ENCODE measurements around the gene TMPRSS4. TPM values are rescaled to one million over a fixed set of nuclear protein-coding genes. Genes with fewer than 3 reads are reported as not detected.

The TMPRSS4 gene
- total RNA-seq, 1 donor from 2014 or later: not detected

DNA sequence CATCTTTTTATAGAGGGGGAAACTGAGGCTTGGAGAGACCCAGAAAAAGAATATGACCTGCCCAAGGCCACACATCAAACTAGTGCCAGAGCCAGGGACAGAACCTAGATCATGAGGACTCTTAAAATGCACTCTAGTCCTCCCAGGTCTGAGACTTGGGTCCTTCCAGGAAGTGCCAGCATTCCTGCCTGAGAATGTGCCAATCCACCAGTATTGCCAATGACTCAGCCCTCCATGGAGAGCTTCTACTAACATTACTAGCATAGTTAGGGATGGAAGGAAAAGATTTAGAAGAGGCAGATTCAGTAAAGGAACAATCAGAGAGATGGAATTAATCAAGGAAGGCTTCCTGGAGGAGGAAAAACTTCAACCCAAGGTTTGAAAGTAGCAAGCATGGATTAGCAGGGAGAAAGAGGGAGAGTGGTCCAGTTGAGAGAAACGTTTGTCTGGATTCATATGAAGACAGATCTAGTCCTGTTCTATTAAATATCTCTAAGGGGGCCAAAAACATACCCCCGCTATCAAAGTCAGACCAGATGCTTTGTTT is 30.0 kb downstream of the TMPRSS4 start:
- Mint-ChIP-seq H3K4me1 (ENCODE audit: low read depth) (no peaks in the 10 kb centered on the region), H3K27me3 (ENCODE audit: insufficient read depth) (peaks cover 16% of the 10 kb centered on the region), H3K9me3 (no peaks in the 10 kb centered on the region), H3K4me3 (no peak overlapping the region), H3K36me3 (ENCODE audit: low read depth) (no peaks in the 10 kb centered on the region), H3K27ac (no peak overlapping the region)
- DNase-seq (ENCODE audit: low spot score): no peak
- intact Hi-C loops (cut with micrococcal nuclease): no loop called here

- no peak for DNase-seq (ENCODE audit: low spot score)
- intact Hi-C loops (cut with micrococcal nuclease): no loop called here
- H3K27ac Mint-ChIP-seq: no peak overlapping the region
- H3K36me3 Mint-ChIP-seq (ENCODE audit: low read depth): no peaks in the 10 kb centered on the region
- H3K4me1 Mint-ChIP-seq (ENCODE audit: low read depth): no peaks in the 10 kb centered on the region
- H3K9me3 Mint-ChIP-seq: no peaks in the 10 kb centered on the region
- no peak overlapping the region for H3K4me3 Mint-ChIP-seq
- peaks cover 12% of the 10 kb centered on the region for H3K27me3 Mint-ChIP-seq (ENCODE audit: insufficient read depth)
Measured at GRCh38 chr11:118108513-118108912, 31.6 kb downstream of the TMPRSS4 start.

- Mint-ChIP-seq H3K4me3 (no peak overlapping the region), H3K9me3 (no peaks in the 10 kb centered on the region), H3K27me3 (ENCODE audit: insufficient read depth) (peaks cover 11% of the 10 kb centered on the region), H3K27ac (no peak overlapping the region), H3K36me3 (ENCODE audit: low read depth) (no peaks in the 10 kb centered on the region), H3K4me1 (ENCODE audit: low read depth) (peaks cover 3% of the 10 kb centered on the region)
- no peak for DNase-seq (ENCODE audit: low spot score)
- intact Hi-C loops (cut with micrococcal nuclease): no loop called here
Measured at GRCh38 chr11:118109231-118109630, 32.4 kb downstream of the TMPRSS4 start.

GRCh38 chr11:118111019-118111743 is 34.3 kb downstream of the TMPRSS4 start:
- peaks cover 11% of the 10 kb centered on the region for H3K4me1 Mint-ChIP-seq (ENCODE audit: low read depth)
- intact Hi-C loops (cut with micrococcal nuclease): no loop called here
- H3K36me3 Mint-ChIP-seq (ENCODE audit: low read depth): no peaks in the 10 kb centered on the region
- no peak overlapping the region for H3K4me3 Mint-ChIP-seq
- H3K9me3 Mint-ChIP-seq: no peaks in the 10 kb centered on the region
- no peak for DNase-seq (ENCODE audit: low spot score)
- H3K27me3 Mint-ChIP-seq (ENCODE audit: insufficient read depth): peaks cover 12% of the 10 kb centered on the region
- no peak overlapping the region for H3K27ac Mint-ChIP-seq

- H3K4me3 Mint-ChIP-seq: no peak overlapping the region
- peaks cover 11% of the 10 kb centered on the region for H3K4me1 Mint-ChIP-seq (ENCODE audit: low read depth)
- no peaks in the 10 kb centered on the region for H3K9me3 Mint-ChIP-seq
- H3K27me3 Mint-ChIP-seq (ENCODE audit: insufficient read depth): peaks cover 12% of the 10 kb centered on the region
- DNase-seq (ENCODE audit: low spot score): no peak
- no peak overlapping the region for H3K27ac Mint-ChIP-seq
- no peaks in the 10 kb centered on the region for H3K36me3 Mint-ChIP-seq (ENCODE audit: low read depth)
- intact Hi-C loops (cut with micrococcal nuclease): no loop called here
Measured at GRCh38 chr11:118111744-118112035, 34.8 kb downstream of the TMPRSS4 start.

DNA sequence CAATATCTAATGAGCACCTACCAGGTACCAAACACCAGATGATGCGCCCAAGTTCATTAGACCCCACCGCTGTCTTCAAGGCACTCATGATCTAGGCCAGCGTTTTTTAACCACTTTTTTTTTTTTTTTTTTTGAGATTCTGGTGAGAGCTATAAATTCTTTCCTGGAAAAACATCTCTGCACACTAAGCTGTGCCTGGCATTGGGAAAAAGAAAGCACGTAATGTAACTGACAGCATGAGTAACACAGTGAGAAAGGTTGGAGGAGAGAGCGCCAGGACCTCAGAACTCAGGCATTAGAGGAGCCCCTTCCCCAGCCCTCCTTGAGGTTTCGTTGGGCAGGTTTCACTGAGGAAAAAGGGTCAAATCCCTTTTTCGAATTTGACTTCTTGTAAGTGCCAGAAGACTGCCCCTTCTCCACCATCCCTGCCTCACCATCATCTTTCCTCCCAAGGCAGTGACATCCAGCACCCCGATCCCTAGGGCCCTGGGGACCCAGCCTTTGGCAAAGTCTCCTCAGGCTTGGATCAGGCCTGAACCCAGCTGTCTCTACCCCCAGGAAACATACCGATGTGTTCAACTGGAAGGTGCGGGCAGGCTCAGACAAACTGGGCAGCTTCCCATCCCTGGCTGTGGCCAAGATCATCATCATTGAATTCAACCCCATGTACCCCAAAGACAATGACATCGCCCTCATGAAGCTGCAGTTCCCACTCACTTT is 36.0 kb downstream of the TMPRSS4 start:
- peaks cover 18% of the 10 kb centered on the region for H3K4me1 Mint-ChIP-seq (ENCODE audit: low read depth)

DNA sequence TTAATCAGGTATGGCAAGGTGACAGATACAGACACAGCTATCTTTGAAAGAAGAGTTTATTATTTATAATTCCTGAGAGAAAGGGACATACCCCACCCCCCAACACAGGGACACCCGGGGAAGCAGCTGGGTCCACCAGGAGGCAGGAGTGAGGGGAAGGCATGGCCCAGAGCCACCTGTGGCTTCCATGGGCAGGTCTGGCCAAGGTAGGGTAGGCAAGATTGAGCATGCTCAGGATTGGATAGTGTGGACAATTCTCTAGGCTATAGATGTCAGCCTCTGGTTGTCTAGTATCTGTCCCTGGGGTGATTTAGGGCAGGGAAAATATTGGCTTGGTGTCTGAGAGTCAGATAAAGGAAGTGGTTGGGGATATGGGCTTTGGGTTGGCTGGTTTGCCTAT is 37.4 kb downstream of the TMPRSS4 start:
- H3K4me3 Mint-ChIP-seq: no peak overlapping the region
- intact Hi-C loops (cut with micrococcal nuclease): no loop called here
- peaks cover 15% of the 10 kb centered on the region for H3K27me3 Mint-ChIP-seq (ENCODE audit: insufficient read depth)
- no peaks in the 10 kb centered on the region for H3K9me3 Mint-ChIP-seq
- H3K36me3 Mint-ChIP-seq (ENCODE audit: low read depth): no peaks in the 10 kb centered on the region
- DNase-seq (ENCODE audit: low spot score): no peak
- no peak overlapping the region for H3K27ac Mint-ChIP-seq
- H3K4me1 Mint-ChIP-seq (ENCODE audit: low read depth): peaks cover 21% of the 10 kb centered on the region

More for the DNA sequence above, 36.0 kb downstream of the TMPRSS4 start:
- Mint-ChIP-seq H3K27me3 (ENCODE audit: insufficient read depth) (peaks cover 16% of the 10 kb centered on the region), H3K27ac (no peak overlapping the region), H3K4me3 (no peak overlapping the region), H3K9me3 (no peaks in the 10 kb centered on the region), H3K36me3 (ENCODE audit: low read depth) (no peaks in the 10 kb centered on the region)
- intact Hi-C loops (cut with micrococcal nuclease): no loop called here
- no peak for DNase-seq (ENCODE audit: low spot score)

GRCh38 chr11:118115048-118115447 is 38.2 kb downstream of the TMPRSS4 start:
- intact Hi-C loops (cut with micrococcal nuclease): no loop called here
- Mint-ChIP-seq H3K27ac (no peak overlapping the region), H3K36me3 (ENCODE audit: low read depth) (no peaks in the 10 kb centered on the region), H3K4me3 (no peak overlapping the region), H3K4me1 (ENCODE audit: low read depth) (peaks cover 21% of the 10 kb centered on the region), H3K27me3 (ENCODE audit: insufficient read depth) (peaks cover 15% of the 10 kb centered on the region), H3K9me3 (no peaks in the 10 kb centered on the region)
- no peak for DNase-seq (ENCODE audit: low spot score)

DNA sequence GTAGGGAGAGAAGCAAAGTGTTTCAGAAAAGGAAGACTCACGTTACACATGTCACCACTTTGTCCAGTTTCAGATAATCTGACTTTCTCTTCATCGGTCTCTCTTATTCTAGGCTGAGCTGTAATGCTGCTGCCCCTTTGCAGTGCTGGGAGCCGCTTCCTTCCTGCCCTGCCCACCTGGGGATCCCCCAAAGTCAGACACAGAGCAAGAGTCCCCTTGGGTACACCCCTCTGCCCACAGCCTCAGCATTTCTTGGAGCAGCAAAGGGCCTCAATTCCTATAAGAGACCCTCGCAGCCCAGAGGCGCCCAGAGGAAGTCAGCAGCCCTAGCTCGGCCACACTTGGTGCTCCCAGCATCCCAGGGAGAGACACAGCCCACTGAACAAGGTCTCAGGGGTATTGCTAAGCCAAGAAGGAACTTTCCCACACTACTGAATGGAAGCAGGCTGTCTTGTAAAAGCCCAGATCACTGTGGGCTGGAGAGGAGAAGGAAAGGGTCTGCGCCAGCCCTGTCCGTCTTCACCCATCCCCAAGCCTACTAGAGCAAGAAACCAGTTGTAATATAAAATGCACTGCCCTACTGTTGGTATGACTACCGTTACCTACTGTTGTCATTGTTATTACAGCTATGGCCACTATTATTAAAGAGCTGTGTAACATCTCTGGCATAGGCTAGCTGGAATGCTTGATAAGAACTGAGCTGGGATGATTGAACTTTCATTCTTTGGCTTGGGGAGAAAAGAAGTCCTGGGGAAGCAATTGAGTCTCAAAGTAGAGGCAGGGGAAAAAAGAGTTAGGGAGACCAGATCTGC is 41.1 kb downstream of the TMPRSS4 start:
- no peak overlapping the region for H3K4me3 Mint-ChIP-seq
- peaks cover 21% of the 10 kb centered on the region for H3K4me1 Mint-ChIP-seq (ENCODE audit: low read depth)
- intact Hi-C loops (cut with micrococcal nuclease): no loop called here
- DNase-seq (ENCODE audit: low spot score): no peak
- H3K27me3 Mint-ChIP-seq (ENCODE audit: insufficient read depth): peaks cover 23% of the 10 kb centered on the region
- H3K27ac Mint-ChIP-seq: no peak overlapping the region
- H3K36me3 Mint-ChIP-seq (ENCODE audit: low read depth): no peaks in the 10 kb centered on the region
- H3K9me3 Mint-ChIP-seq: peaks cover 7% of the 10 kb centered on the region

- intact Hi-C loops (cut with micrococcal nuclease): no loop called here
Measured at GRCh38 chr11:118120793-118121192, 43.9 kb downstream of the TMPRSS4 start.

GRCh38 chr11:118124929-118125535 is 48.2 kb downstream of the TMPRSS4 start:
- Mint-ChIP-seq H3K27ac (no peak overlapping the region), H3K36me3 (ENCODE audit: low read depth) (no peaks in the 10 kb centered on the region), H3K9me3 (peaks cover 7% of the 10 kb centered on the region), H3K4me3 (no peak overlapping the region), H3K4me1 (ENCODE audit: low read depth) (no peaks in the 10 kb centered on the region), H3K27me3 (ENCODE audit: insufficient read depth) (peaks cover 10% of the 10 kb centered on the region)
- no peak for DNase-seq (ENCODE audit: low spot score)
- intact Hi-C loops (cut with micrococcal nuclease): no loop called here

More at GRCh38 chr11:118120793-118121192, 43.9 kb downstream of the TMPRSS4 start:
- H3K4me3 Mint-ChIP-seq: no peak overlapping the region
- peaks cover 10% of the 10 kb centered on the region for H3K4me1 Mint-ChIP-seq (ENCODE audit: low read depth)
- DNase-seq (ENCODE audit: low spot score): no peak
- H3K9me3 Mint-ChIP-seq: peaks cover 7% of the 10 kb centered on the region
- H3K27ac Mint-ChIP-seq: no peak overlapping the region
- peaks cover 17% of the 10 kb centered on the region for H3K27me3 Mint-ChIP-seq (ENCODE audit: insufficient read depth)
- H3K36me3 Mint-ChIP-seq (ENCODE audit: low read depth): no peaks in the 10 kb centered on the region

GRCh38 chr11:118126082-118126838 is 49.4 kb downstream of the TMPRSS4 start:
- Mint-ChIP-seq H3K4me1 (ENCODE audit: low read depth) (no peaks in the 10 kb centered on the region), H3K9me3 (no peaks in the 10 kb centered on the region), H3K27me3 (ENCODE audit: insufficient read depth) (peaks cover 8% of the 10 kb centered on the region), H3K36me3 (ENCODE audit: low read depth) (no peaks in the 10 kb centered on the region), H3K27ac (no peak overlapping the region), H3K4me3 (no peak overlapping the region)
- no peak for DNase-seq (ENCODE audit: low spot score)
- intact Hi-C loops (cut with micrococcal nuclease): no loop called here

Measured in activated T-helper 1 cell treated with anti-CD3 and anti-CD28 coated beads, Interleukin-12 subunit alpha, Interleukin-12 subunit beta, Interleukin-2, Interleukin-4 antibody, amounts not matched to agents 30 ng/mL and 10 ng/mL and 1 ng/mL, durations not matched to agents 14 hours and 24 hours and 36 hours (primary cell).